Mucosa of descending colon (tissue), 3 donors: ENCODE measurements around the gene TLR10. TPM values are rescaled to one million over a fixed set of nuclear protein-coding genes. Genes with fewer than 3 reads are reported as not detected.
"Not testable (repeated sequence)": the region's sequence is repeated elsewhere in the genome, so short reads cannot be mapped to it uniquely, and the experiment has no call there.

Experiments
- ATAC-seq: fragments of 200-7000 bp; cut with Tn5 transposase; one replicate; pipeline ENCODE4 v1.9.1; 2020; ENCODE audit warnings: mild to moderate bottlenecking, moderate library complexity
- DNase-seq, 3 donors: peaks; one replicate each; pipeline ENCODE4 v3.0.0-alpha.2; 2020
- H3K36me3 ChIP-seq: fragments of 200-600 bp; one replicate; pipeline ENCODE4 v1.8.0; 2021; ENCODE audit warnings: low read depth, mild to moderate bottlenecking
- H3K4me1 ChIP-seq: fragments of 200-600 bp; one replicate; pipeline ENCODE4 v1.8.0; 2021; ENCODE audit warnings: low read depth, mild to moderate bottlenecking
- H3K4me3 ChIP-seq: fragments of 200-600 bp; one replicate; pipeline ENCODE4 v1.8.0; 2021; ENCODE audit warnings: mild to moderate bottlenecking
- H3K9me3 ChIP-seq: fragments of 200-600 bp; one replicate; pipeline ENCODE4 v1.8.0; 2021; ENCODE audit warnings: mild to moderate bottlenecking
- intact Hi-C, 2 donors: fragments of 100-400 bp; cut with DNase I in 1 of 2; cut with micrococcal nuclease in 1 of 2; formaldehyde crosslinking; loops; one replicate each; pipeline versions ENCODE4 v1.11.0 to v1.11.1; 2022; cut with DNase I, micrococcal nuclease
- total RNA-seq, 3 donors: library from RNA; stranded (reverse); fragmentation: NEBNext Ultra II Directional in 2 of 3; extraction: Animal tissue kit (Norgen Biotek cat#: 25700) in 2 of 3; gene quantifications; one replicate each; pipeline versions ENCODE4 v1.2.1 to v1.2.4, GENCODE V29; 2021 to 2023
- TF ChIP-seq, protein P1 (sequence below): fragments of 200-600 bp; IDR thresholded peaks from one replicate; pipeline ENCODE4 v1.8.0; 2022; ENCODE audit warnings: antibody characterized with exemption, mild to moderate bottlenecking
- donor health status: DM: no; HTN: no; CAD: no; lungs with moderate emphysema.
- donor health status: DM: no; HTN: no; CAD: no.
- donor health status: DM: no; HTN: yes; CAD: no.

Gene TLR10
- total RNA-seq, 3 donors from 2014 or later: 0.17 to 0.46 (median 0.25) TPM

- intact Hi-C loops: no loop called here
- Histone ChIP-seq H3K9me3 (no peaks in the 10 kb centered on the region), H3K4me3 (no peak overlapping the region), H3K36me3 (no peaks in the 10 kb centered on the region), H3K4me1 (no peaks in the 10 kb centered on the region)
- peak; percentile 61 for ATAC-seq
- DNase-seq: no peak
- TF ChIP-seq, protein P1, sequence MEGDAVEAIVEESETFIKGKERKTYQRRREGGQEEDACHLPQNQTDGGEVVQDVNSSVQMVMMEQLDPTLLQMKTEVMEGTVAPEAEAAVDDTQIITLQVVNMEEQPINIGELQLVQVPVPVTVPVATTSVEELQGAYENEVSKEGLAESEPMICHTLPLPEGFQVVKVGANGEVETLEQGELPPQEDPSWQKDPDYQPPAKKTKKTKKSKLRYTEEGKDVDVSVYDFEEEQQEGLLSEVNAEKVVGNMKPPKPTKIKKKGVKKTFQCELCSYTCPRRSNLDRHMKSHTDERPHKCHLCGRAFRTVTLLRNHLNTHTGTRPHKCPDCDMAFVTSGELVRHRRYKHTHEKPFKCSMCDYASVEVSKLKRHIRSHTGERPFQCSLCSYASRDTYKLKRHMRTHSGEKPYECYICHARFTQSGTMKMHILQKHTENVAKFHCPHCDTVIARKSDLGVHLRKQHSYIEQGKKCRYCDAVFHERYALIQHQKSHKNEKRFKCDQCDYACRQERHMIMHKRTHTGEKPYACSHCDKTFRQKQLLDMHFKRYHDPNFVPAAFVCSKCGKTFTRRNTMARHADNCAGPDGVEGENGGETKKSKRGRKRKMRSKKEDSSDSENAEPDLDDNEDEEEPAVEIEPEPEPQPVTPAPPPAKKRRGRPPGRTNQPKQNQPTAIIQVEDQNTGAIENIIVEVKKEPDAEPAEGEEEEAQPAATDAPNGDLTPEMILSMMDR: no peak
Observed at GRCh38 chr4:38815885-38816782, 33.3 kb upstream of the TLR10 start.

GRCh38 chr4:38814386-38814785 is 31.6 kb upstream of the TLR10 start:
- H3K4me1 ChIP-seq: no peaks in the 10 kb centered on the region
- H3K36me3 ChIP-seq: no peaks in the 10 kb centered on the region
- H3K9me3 ChIP-seq: no peaks in the 10 kb centered on the region
- no peak overlapping the region for H3K4me3 ChIP-seq
- intact Hi-C loops: no loop called here
- ATAC-seq (no peak), DNase-seq (no peak)
- TF ChIP-seq, protein P1: no peak

GRCh38 chr4:38811297-38811696 is 28.5 kb upstream of the TLR10 start:
- no peak for ATAC-seq
- Histone ChIP-seq H3K4me3 (no peak overlapping the region), H3K36me3 (no peaks in the 10 kb centered on the region), H3K9me3 (no peaks in the 10 kb centered on the region), H3K4me1 (no peaks in the 10 kb centered on the region)
- TF ChIP-seq, protein P1: no peak
- no peak for DNase-seq
- intact Hi-C loops: no loop called here

GRCh38 chr4:38807462-38807861 is 24.7 kb upstream of the TLR10 start:
- H3K36me3 ChIP-seq, H3K4me1 ChIP-seq, H3K9me3 ChIP-seq, intact Hi-C loops, H3K4me3 ChIP-seq, ATAC-seq, DNase-seq: not testable (repeated sequence)

- intact Hi-C loops, H3K9me3 ChIP-seq, H3K4me3 ChIP-seq, DNase-seq, H3K36me3 ChIP-seq, ATAC-seq, H3K4me1 ChIP-seq: not testable (repeated sequence)
Observed at GRCh38 chr4:38806251-38806650, 23.5 kb upstream of the TLR10 start.

- ATAC-seq (peak; percentile 66), DNase-seq (peak in 1 of 3 donors; percentile 31)
- Histone ChIP-seq H3K4me3 (no peak overlapping the region), H3K36me3 (no peaks in the 10 kb centered on the region), H3K9me3 (no peaks in the 10 kb centered on the region), H3K4me1 (peaks cover 2% of the 10 kb centered on the region)
- TF ChIP-seq, protein P1: no peak
- intact Hi-C loops: no loop called here
Observed at GRCh38 chr4:38805530-38806145, 22.8 kb upstream of the TLR10 start.
